Measurements from ENCODE around the gene LYST. TPM values are rescaled to one million over a fixed set of nuclear protein-coding genes. Genes with fewer than 3 reads are reported as not detected.
A peak's percentile ranks its signal among the peaks of the same experiment; 100 is the strongest.

The LYST gene
- total RNA-seq, 4 donors from 2014 or later, result 22.8 to 46.7 (median 32.1) TPM

DNA sequence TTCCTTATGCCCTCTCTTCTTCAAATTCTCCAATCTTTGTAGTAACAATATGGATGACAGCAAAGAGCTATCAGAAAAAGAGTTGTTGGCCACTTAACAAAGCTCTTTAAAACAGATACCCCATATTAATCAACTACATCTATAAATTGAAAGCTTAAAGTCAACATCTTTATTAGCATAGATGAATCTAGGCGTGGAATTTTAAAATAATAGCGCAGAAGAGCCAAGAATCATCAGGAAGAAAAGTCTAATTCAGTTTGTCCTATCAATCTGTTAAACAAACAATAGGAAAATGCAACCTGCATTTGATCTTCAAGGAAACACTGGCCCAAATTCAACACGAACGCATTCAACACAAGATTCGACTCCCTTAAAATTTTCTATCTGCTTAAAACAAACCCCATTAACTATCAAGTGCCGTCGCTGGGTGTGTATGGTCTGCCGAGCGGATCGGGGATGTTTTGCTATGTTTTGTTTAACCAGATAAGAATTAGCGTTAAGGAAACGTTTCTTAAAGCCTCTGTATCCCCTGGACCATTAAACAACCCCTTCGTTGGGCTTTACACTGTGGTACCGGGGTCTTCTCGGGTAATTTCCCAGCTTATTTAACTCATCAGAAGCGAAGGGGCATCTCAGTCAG is 1.0 kb downstream of the LYST start:
- Histone ChIP-seq H3K36me3 (no peaks in the 10 kb centered on the region), H3K27ac (peak overlapping the region; percentile 94 to 100 (median 98)), H3K27me3 (no peaks in the 10 kb centered on the region), H3K4me3 (peak overlapping the region; percentile 91 to 97 (median 96)), H3K4me1 (peaks cover 4 to 43% (median 11%) of the 10 kb centered on the region in 4 donors), H3K9me3 (no peaks in the 10 kb centered on the region)
- intact Hi-C loops (cut with DNase I; ENCODE audit: low total_unique reads) (loop anchor here (2.0 kb wide), 1 partner anchor 31 kb away; no protein-coding TSS in a partner anchor), in situ Hi-C loops (cut with MboI; ENCODE audit: low pct_ligation_motif_present in 1 of 4, low pct_unique_long_range_greater_than_20kb in 1 of 4, low sequenced_read_pairs in 3 of 4) (loop anchor here in 2 of 4 donors (10.0 to 25.0 kb wide), 2 partner anchors 97 to 99 kb away; no protein-coding TSS in a partner anchor)
- WGBS, 2 donors (ENCODE audit: low coverage in 1 of 2), result 4 to 5% methylated on average over 12 to 16 of the region's 16 CpGs
- DNase-seq, result no peak
- TF ChIP-seq POLR2A (IDR thresholded peaks at IDR 0.05) (no peak), EP300 (IDR thresholded peaks at IDR 0.05; ENCODE audit: low read depth) (no peak)
- TF ChIP-seq, protein P1, sequence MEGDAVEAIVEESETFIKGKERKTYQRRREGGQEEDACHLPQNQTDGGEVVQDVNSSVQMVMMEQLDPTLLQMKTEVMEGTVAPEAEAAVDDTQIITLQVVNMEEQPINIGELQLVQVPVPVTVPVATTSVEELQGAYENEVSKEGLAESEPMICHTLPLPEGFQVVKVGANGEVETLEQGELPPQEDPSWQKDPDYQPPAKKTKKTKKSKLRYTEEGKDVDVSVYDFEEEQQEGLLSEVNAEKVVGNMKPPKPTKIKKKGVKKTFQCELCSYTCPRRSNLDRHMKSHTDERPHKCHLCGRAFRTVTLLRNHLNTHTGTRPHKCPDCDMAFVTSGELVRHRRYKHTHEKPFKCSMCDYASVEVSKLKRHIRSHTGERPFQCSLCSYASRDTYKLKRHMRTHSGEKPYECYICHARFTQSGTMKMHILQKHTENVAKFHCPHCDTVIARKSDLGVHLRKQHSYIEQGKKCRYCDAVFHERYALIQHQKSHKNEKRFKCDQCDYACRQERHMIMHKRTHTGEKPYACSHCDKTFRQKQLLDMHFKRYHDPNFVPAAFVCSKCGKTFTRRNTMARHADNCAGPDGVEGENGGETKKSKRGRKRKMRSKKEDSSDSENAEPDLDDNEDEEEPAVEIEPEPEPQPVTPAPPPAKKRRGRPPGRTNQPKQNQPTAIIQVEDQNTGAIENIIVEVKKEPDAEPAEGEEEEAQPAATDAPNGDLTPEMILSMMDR (IDR thresholded peaks at IDR 0.05), result peak in 1 of 5 experiments; percentile 48

DNA sequence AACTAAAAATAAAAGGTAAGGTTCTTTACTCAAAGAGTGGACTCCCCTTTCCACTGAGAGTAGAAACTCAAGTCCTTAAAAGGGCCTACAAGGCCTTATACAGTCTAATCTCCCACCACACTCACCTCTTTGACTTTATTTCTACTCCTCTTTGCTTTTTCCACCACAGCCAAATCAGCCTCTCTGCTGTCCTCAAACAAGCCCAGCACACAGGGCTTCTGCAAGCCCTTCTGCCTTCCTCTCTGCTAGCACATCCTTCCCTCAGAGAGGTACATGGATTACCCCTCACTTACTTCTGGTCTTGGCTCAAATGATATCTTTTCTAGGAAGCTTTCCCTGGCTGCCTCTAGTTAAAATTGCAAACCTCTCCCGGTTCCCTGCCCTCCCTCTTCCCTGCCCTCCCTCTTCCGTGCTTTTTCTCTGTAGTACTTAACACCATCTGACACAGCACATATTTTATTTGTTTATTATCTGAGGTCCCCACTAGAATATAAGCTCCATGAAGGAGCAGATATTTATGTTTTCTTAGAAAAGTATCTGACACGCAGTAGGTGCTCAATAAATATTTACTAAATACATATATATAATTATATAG is 1.7 kb downstream of the LYST start:
- peaks cover 4 to 45% (median 11%) of the 10 kb centered on the region in 4 donors for H3K4me1 ChIP-seq
- peak overlapping the region; percentile 94 to 100 (median 98) for H3K27ac ChIP-seq
- in situ Hi-C loops (cut with MboI; ENCODE audit: low pct_ligation_motif_present in 1 of 4, low pct_unique_long_range_greater_than_20kb in 1 of 4, low sequenced_read_pairs in 3 of 4) (loop anchor here in 2 of 4 donors (10.0 to 25.0 kb wide), 2 partner anchors 97 to 100 kb away; no protein-coding TSS in a partner anchor), intact Hi-C loops (cut with DNase I; ENCODE audit: low total_unique reads) (loop anchor here (2.0 kb wide), 1 partner anchor 30 kb away; no protein-coding TSS in a partner anchor)
- DNase-seq, result no peak
- no peak for TF ChIP-seq POLR2A (IDR thresholded peaks at IDR 0.05)
- TF ChIP-seq, protein P1 (IDR thresholded peaks at IDR 0.05), result no peak
- no peak for TF ChIP-seq EP300 (IDR thresholded peaks at IDR 0.05; ENCODE audit: low read depth)
- no peak for TF ChIP-seq POLR2AphosphoS5 (IDR thresholded peaks at IDR 0.05)
- no peaks in the 10 kb centered on the region for H3K36me3 ChIP-seq
- WGBS, 2 donors (ENCODE audit: low coverage in 1 of 2), result 34 to 51% methylated on average over 2 of the region's 3 CpGs
- H3K9me3 ChIP-seq, result no peaks in the 10 kb centered on the region
- peak overlapping the region in 2 of 4 donors; percentile 96 to 97 for H3K4me3 ChIP-seq
- H3K27me3 ChIP-seq, result no peaks in the 10 kb centered on the region

DNA sequence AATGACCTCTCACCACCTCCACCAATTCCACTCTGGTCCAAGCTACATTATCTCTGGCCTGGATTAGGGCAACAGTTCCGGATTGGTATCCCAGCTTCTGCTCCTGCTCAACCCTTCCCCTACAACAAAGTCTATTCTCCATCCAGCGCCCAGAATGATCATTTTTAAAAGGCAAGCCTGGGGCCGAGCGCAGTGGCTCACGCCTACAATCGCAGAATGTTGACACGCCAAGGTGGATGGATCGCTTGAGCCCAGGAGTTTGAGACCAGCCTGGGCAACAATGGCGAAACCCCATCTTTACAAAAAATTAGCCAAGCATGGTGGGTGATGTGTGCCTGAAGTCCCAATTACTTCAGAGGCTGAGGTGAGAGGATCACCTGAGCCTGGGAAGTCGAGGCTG is 2.2 kb downstream of the LYST start:
- TF ChIP-seq POLR2A (IDR thresholded peaks at IDR 0.05) (no peak), POLR2AphosphoS5 (IDR thresholded peaks at IDR 0.05) (no peak), EP300 (IDR thresholded peaks at IDR 0.05; ENCODE audit: low read depth) (no peak)
- TF ChIP-seq, protein P1 (IDR thresholded peaks at IDR 0.05), result no peak
- Histone ChIP-seq H3K27ac (peak overlapping the region in 3 of 4 donors; percentile 97 to 100 (median 98)), H3K27me3 (no peaks in the 10 kb centered on the region), H3K4me3 (peak overlapping the region in 1 of 4 donors; percentile 5), H3K4me1 (peaks cover 4 to 47% (median 11%) of the 10 kb centered on the region in 4 donors), H3K36me3 (no peaks in the 10 kb centered on the region), H3K9me3 (no peaks in the 10 kb centered on the region)
- intact Hi-C loops (cut with DNase I; ENCODE audit: low total_unique reads), result loop anchor here (2.0 kb wide), 1 partner anchor 30 kb away; no protein-coding TSS in a partner anchor
- in situ Hi-C loops (cut with MboI; ENCODE audit: low pct_ligation_motif_present in 1 of 4, low pct_unique_long_range_greater_than_20kb in 1 of 4, low sequenced_read_pairs in 3 of 4), result loop anchor here in 2 of 4 donors (10.0 to 25.0 kb wide), 2 partner anchors 98 to 100 kb away; no protein-coding TSS in a partner anchor
- WGBS, 2 donors (ENCODE audit: low coverage in 1 of 2), result 96 to 100% methylated on average over 1 to 10 of the region's 10 CpGs
- DNase-seq, result no peak

DNA sequence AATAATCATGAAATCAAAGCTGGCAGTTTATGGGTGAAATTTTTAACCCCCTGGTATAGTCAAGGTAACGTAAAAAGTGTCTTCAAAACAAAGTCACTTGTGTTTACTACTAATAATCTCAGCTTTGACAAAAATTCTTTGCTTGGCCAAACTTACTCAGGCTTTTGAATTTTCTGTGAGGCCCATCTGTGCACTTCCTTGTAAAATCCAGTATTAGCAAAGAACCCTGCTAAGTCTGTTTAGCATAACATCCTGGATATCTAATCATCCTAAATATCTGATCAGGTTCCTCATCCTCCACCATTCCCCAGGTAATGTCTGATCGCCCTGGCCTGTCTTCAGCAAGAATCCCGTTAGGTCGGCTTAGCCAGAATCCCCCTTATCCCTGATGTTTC is 3.0 kb downstream of the LYST start:
- Histone ChIP-seq H3K36me3 (no peaks in the 10 kb centered on the region), H3K9me3 (no peaks in the 10 kb centered on the region), H3K27me3 (no peaks in the 10 kb centered on the region), H3K27ac (peak overlapping the region in 1 of 4 donors; percentile 97), H3K4me1 (peaks cover 4 to 47% (median 11%) of the 10 kb centered on the region in 4 donors), H3K4me3 (no peak overlapping the region)
- intact Hi-C loops (cut with DNase I; ENCODE audit: low total_unique reads), result loop anchor here (2.0 kb wide), 1 partner anchor 29 kb away; no protein-coding TSS in a partner anchor
- in situ Hi-C loops (cut with MboI; ENCODE audit: low pct_ligation_motif_present in 1 of 4, low pct_unique_long_range_greater_than_20kb in 1 of 4, low sequenced_read_pairs in 3 of 4), result loop anchor here in 2 of 4 donors (10.0 to 25.0 kb wide), 2 partner anchors 99 to 101 kb away; no protein-coding TSS in a partner anchor
- TF ChIP-seq POLR2A (IDR thresholded peaks at IDR 0.05) (no peak), POLR2AphosphoS5 (IDR thresholded peaks at IDR 0.05) (no peak), EP300 (IDR thresholded peaks at IDR 0.05; ENCODE audit: low read depth) (no peak)
- TF ChIP-seq, protein P1 (IDR thresholded peaks at IDR 0.05), result no peak
- 82 to 88% methylated on average over 4 of the region's 4 CpGs for WGBS, 2 donors (ENCODE audit: low coverage in 1 of 2)
- DNase-seq, result no peak
